GM18861 (cell line): ENCODE measurements around the gene GREM1.

Experiments used
- ATAC-seq: cut with Tn5 transposase; IDR thresholded peaks from one replicate; pipeline ENCODE4 v1.9.1; 2021; ENCODE audit not compliant: unreplicated experiment

The GREM1 gene

DNA sequence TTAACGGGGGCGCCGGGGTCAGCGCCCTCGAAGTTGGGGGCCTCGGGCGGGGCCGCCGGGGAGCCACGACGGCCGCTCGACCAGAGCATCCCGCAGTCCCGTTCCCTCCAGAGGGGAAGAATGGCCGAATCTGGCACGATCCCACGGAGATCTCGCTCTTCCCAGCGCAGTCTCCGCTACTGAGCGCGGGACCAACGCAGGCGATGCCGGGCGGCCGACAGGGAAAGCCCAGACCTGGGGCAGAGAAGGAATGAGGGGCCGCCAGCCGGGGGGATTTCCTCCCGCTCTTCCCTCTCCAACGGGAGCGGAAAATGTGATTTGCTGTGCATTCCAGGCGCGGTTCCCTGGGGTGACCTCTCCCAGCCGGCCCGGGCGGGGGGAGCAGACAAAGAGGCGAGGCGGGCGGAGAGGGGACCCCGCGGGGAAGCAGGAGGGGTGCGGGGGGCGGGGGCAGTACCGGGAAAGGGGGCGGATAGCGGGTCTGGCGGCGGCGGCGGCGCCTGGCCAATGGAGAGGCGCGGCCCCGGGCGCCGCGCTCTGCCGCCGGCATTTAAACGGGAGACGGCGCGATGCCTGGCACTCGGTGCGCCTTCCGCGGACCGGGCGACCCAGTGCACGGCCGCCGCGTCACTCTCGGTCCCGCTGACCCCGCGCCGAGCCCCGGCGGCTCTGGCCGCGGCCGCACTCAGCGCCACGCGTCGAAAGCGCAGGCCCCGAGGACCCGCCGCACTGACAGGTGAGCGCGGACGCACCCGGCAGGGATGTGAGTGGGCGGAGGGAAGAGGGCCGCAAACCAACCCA, at the start of gene GREM1:
TSS of gene GREM1 (plus strand) at position 579 of the 801 bp plus-strand sequence. CDS start 12,687 bp downstream, outside the sequence.
- ATAC-seq: no peak

DNA sequence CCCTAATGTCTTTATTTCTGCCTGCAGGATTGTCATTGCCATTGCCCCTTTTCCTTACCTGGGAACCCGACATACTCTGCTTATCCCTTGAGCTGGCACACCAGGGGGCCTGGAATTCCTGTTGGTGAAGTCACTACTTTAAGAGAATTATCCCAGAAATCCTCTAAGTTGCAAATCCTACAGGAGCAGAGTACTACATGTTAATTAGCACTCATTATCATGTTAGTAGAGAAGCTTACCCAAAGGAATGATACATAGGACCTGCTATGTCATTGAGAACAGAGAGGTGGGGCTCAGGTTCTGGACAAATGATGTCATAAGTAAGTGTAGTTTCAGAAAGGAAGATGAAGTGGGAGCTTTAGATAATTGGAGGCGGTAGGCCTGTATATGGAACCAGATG, 48.9 kb upstream of the GREM1 start:
- ATAC-seq: no peak

DNA sequence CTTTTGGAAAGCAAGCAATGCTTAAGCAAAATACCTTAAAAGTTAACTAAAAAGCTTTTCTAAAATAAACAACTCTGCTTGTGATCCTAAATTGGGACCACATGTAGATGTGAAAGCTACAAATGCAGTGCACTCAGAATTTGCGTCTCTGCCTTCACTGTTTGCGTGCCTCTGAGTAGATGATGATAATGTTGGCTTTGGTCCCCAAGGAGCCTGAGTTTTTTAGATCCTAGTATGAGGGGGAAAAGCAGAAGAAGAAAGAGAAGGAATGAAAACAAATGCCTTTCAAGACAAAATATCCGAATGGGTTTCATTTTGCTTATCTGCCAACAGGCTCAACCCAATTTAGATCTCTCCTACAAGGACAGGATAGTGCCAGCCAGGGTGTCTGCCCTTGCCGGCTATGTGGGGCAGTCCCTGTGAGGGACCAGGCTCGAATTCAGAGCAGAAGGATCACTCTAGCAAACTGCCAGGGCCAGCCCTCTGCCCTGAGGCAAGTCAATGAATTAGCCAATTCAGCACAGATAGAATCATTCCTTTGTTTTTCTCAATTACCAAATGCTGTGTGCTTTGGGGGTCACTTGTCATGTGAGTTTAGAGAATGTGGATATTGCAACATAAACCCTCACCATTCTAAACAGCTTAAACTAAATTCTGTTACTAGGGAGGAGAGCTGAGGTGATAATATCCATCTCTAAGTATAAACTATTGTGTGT, 47.8 kb upstream of the GREM1 start:
- no peak for ATAC-seq

DNA sequence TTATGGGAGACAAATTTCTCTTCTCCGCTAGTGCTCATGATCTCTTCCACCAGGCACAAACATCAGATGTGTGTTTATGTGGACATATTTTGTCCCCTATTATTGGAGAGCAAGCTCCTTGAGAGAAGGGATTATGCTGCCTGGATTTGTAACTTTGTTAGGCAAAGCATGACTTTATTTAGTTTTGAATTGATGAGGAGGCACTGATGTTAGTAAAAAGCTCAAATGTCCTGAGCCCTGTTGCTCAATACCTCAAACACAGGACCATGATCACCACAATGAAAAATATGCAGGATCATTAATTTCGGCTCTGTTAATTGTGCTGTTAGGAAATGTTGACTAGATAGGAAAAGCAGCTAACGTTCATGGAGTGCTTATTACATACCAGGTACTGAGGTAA, 47.2 kb upstream of the GREM1 start:
- no peak for ATAC-seq

- ATAC-seq: no peak
Measured at GRCh38 chr15:32671339-32672325, 46.2 kb upstream of the GREM1 start.

DNA sequence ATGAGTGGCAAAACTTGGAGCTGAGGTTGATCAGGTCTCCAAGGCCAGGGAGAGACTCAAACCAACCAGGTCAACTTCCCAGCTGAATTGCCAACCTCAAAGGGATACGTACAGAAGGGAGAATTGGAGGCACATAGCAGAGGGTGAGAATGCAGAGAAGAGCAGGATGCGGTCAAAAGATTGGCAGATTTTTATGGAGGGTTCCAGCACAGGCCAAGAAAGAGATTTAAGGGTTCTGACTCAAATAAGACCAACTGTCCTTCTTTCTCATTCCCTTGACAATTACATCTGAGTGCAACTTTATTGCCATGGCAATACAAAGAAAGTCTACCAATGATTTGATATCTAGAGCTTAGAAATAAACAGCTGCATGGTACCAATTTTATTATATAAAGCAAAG, 43.1 kb upstream of the GREM1 start:
- ATAC-seq: no peak

DNA sequence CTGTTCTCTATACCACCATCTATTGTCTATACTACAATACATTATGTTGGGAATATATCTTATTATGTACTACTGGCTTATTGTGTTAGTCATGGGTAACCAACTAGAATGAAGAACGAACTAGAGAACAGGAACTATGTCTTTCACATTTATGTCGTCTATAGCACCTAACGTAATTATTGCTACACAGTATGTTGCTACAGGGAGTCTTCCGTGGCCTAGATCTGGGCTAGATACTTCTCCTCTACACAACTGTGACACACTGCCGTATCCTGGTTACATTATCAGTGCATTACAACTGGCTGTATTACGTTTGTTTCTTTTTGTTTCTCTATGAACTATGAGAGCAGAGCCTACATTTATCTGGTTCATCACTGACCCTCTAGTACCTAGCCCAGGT, 42.3 kb upstream of the GREM1 start:
- no peak for ATAC-seq

GRCh38 chr15:32676169-32676568, 41.6 kb upstream of the GREM1 start:
- ATAC-seq: no peak

GRCh38 chr15:32677238-32677750, 40.5 kb upstream of the GREM1 start:
- no peak for ATAC-seq

GRCh38 chr15:32679298-32679690, 38.5 kb upstream of the GREM1 start:
- no peak for ATAC-seq

- ATAC-seq: no peak
Measured at GRCh38 chr15:32682569-32682968, 35.2 kb upstream of the GREM1 start.

GRCh38 chr15:32682977-32683630, 34.7 kb upstream of the GREM1 start:
- no peak for ATAC-seq

- no peak for ATAC-seq
Measured at GRCh38 chr15:32683906-32684584, 33.8 kb upstream of the GREM1 start.

DNA sequence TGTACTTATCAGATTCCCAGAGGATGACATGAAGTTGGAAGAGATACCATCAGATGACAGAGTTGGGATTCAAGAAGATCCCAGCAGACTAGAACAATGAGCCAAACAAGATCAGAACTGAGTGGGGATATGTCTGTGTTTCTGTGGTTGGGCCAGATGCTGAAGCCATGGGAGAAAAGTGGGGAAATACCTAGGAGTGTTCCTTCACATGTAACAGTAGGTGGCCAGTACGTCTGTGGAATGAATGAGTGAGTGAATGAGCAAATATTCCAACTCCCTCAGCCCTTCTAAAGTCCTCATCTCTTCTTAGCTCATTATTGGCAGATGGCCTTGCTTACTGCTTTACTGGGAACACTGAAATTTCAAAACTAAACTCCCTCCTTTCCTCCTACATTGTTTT, 32.2 kb upstream of the GREM1 start:
- no peak for ATAC-seq

GRCh38 chr15:32687556-32687955, 30.2 kb upstream of the GREM1 start:
- no peak for ATAC-seq

- no peak for ATAC-seq
Measured at GRCh38 chr15:32688151-32688639, 29.6 kb upstream of the GREM1 start.

- ATAC-seq: no peak
Measured at GRCh38 chr15:32690941-32691688, 26.7 kb upstream of the GREM1 start.

DNA sequence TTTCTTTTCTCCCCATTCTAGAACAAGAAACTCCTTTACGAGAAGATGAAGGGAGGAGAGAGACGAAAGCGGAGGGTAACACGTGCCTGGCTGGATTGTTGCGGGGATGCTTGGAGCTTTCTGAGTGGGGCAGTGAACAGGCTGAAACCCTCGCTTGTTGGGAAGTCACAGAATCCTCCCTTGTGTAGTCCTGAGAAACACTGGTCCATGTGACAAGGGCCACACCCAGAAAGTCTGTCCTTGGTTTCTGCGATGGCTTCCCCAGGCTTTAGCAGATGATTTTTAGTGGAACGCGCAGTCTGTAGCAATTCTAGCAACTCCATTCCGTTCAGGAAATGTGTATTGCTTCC, 26.1 kb upstream of the GREM1 start:
- no peak for ATAC-seq

DNA sequence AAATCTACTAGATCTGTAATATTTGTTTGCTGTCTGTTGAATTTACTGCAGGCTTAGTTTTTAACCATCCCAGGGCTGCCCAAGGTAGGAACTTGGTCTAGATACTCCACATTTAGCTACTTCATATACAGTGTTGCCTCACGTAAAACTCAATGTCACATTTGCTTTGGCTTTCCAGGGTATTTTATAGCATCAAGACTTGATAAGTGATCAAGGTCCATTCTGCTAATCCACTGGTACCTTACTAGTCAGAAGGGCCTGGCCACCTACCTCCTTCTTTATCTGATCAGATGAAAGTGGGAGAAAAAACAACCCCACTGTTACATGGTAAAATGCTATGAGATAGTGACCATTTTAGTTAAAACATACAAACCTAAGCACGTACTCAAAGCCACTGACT, 25.5 kb upstream of the GREM1 start:
- ATAC-seq: no peak
